Measurements from ENCODE around the gene TMED8. TPM values are rescaled to one million over a fixed set of nuclear protein-coding genes. Genes with fewer than 3 reads are reported as not detected.

The TMED8 gene
- total RNA-seq, 1 donor from 2014 or later, result 9.9 TPM

DNA sequence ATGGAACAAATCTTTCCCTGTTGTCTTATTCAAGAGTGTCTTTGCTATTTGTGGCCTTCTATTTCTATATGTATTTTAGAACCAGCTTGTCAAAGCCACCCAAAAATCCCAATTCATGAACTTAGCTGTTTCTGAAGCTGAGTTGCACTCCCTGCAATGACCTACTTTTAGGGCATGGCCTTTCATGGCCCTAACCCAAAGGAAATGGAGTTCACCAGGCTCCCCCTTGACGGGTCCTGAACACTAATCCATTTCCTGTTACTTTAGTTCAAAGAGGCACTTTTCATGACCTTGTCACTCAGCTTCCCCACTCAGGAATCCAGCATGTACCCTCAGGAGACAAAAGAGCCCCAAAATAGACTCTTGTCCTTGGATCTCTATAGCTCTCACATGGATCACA, 7.6 kb downstream of the TMED8 start:
- Mint-ChIP-seq H3K36me3 (ENCODE audit: low read depth, unreplicated experiment) (no peaks in the 10 kb centered on the region), H3K4me3 (ENCODE audit: unreplicated experiment) (no peak overlapping the region), H3K9me3 (ENCODE audit: unreplicated experiment) (no peaks in the 10 kb centered on the region), H3K4me1 (ENCODE audit: unreplicated experiment) (peaks cover 8% of the 10 kb centered on the region), H3K27ac (ENCODE audit: unreplicated experiment) (no peak overlapping the region), H3K27me3 (ENCODE audit: unreplicated experiment) (no peaks in the 10 kb centered on the region)
- TF ChIP-seq, protein P1, sequence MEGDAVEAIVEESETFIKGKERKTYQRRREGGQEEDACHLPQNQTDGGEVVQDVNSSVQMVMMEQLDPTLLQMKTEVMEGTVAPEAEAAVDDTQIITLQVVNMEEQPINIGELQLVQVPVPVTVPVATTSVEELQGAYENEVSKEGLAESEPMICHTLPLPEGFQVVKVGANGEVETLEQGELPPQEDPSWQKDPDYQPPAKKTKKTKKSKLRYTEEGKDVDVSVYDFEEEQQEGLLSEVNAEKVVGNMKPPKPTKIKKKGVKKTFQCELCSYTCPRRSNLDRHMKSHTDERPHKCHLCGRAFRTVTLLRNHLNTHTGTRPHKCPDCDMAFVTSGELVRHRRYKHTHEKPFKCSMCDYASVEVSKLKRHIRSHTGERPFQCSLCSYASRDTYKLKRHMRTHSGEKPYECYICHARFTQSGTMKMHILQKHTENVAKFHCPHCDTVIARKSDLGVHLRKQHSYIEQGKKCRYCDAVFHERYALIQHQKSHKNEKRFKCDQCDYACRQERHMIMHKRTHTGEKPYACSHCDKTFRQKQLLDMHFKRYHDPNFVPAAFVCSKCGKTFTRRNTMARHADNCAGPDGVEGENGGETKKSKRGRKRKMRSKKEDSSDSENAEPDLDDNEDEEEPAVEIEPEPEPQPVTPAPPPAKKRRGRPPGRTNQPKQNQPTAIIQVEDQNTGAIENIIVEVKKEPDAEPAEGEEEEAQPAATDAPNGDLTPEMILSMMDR (IDR thresholded peaks at IDR 0.05; ENCODE audit: unreplicated experiment), result no peak
- no peak for DNase-seq (ENCODE audit: low spot score)

DNA sequence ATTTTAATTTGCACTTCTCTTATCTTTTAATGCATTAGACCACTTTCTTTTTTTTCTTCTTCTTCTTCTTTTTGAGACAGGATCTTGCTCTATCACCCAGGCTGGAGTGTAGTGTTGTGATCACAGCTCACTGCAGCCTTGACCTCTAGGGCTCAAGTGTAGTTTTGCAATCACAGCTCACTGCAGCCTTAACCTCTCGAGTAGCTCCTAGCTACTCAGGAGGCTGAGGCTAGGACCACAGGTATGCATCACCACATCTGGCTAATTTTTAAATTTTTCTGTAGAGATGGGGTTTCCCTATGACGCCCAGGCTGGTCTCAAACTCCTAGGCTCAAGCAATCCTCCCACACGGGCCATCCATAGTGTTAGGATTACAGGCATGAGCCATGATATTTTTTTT, 12.7 kb downstream of the TMED8 start:
- Mint-ChIP-seq H3K27me3 (ENCODE audit: unreplicated experiment) (no peaks in the 10 kb centered on the region), H3K4me3 (ENCODE audit: unreplicated experiment) (no peak overlapping the region), H3K36me3 (ENCODE audit: low read depth, unreplicated experiment) (no peaks in the 10 kb centered on the region), H3K4me1 (ENCODE audit: unreplicated experiment) (peaks cover 2% of the 10 kb centered on the region), H3K9me3 (ENCODE audit: unreplicated experiment) (no peaks in the 10 kb centered on the region), H3K27ac (ENCODE audit: unreplicated experiment) (no peak overlapping the region)
- TF ChIP-seq, protein P1 (IDR thresholded peaks at IDR 0.05; ENCODE audit: unreplicated experiment), result no peak
- no peak for DNase-seq (ENCODE audit: low spot score)

DNA sequence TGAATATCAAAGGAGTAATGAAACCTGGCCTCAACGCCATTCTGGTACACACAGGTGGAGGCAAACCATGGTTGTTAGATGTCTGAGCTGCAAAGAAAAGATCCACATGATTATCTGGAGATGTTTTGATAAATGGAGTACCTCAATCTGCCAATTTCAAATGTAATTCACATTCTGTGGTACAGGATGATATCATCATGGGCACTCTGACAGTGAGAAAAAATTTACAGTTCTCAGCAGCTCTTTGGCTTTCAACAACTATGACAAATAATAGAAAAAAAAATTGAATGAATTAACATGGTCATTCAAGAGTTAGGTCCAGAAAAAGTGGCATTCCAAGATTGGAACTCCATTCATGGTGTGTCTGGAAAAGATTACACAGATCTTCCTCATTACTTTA, 17.3 kb downstream of the TMED8 start:
- no peak for DNase-seq (ENCODE audit: low spot score)
- no peaks in the 10 kb centered on the region for H3K36me3 Mint-ChIP-seq (ENCODE audit: low read depth, unreplicated experiment)
- H3K27me3 Mint-ChIP-seq (ENCODE audit: unreplicated experiment), result no peaks in the 10 kb centered on the region
- no peaks in the 10 kb centered on the region for H3K9me3 Mint-ChIP-seq (ENCODE audit: unreplicated experiment)
- H3K27ac Mint-ChIP-seq (ENCODE audit: unreplicated experiment), result no peak overlapping the region
- TF ChIP-seq, protein P1 (IDR thresholded peaks at IDR 0.05; ENCODE audit: unreplicated experiment), result no peak
- H3K4me3 Mint-ChIP-seq (ENCODE audit: unreplicated experiment), result no peak overlapping the region
- H3K4me1 Mint-ChIP-seq (ENCODE audit: unreplicated experiment), result no peaks in the 10 kb centered on the region

DNA sequence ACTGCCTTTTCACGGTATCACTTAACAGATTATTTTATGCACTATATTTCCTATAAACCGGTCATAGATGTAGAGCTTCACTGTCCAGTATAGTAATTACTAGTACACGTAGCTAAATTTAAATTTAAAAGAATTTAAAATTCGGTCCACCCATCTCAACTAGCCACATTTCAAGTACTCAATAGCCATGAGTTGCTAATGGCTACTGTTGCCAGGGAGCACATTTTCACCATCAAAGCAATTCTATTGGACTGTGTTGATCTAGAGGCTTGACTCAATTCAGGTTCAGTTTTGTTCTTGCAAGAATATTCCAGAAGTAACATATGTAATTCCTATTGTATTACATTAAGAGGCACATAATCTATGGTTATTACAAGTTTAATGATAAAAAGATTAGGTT, 20.0 kb downstream of the TMED8 start:
- TF ChIP-seq, protein P1 (IDR thresholded peaks at IDR 0.05; ENCODE audit: unreplicated experiment), result no peak
- Mint-ChIP-seq H3K9me3 (ENCODE audit: unreplicated experiment) (no peaks in the 10 kb centered on the region), H3K27me3 (ENCODE audit: unreplicated experiment) (no peaks in the 10 kb centered on the region), H3K4me1 (ENCODE audit: unreplicated experiment) (no peaks in the 10 kb centered on the region), H3K4me3 (ENCODE audit: unreplicated experiment) (no peak overlapping the region), H3K36me3 (ENCODE audit: low read depth, unreplicated experiment) (no peaks in the 10 kb centered on the region), H3K27ac (ENCODE audit: unreplicated experiment) (no peak overlapping the region)
- DNase-seq (ENCODE audit: low spot score), result no peak

DNA sequence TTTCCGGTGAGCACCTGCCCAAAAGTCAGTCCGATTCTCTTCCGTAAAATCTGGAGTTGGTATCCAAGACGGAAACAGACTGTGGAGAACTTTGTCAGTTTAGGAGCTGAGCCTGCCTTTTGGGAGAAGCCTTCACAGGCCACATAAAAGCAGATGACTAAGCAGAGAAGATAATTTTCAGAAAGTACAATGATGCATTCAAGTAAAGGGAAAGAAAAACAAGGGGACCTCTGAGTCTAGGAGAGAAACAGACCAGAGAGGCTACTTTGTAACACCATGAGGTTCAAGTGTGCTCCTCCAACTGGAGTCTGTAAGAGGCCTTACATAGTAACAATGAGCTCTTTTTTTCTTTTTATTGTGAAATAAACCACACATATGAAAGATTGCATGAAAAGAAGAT, 21.1 kb downstream of the TMED8 start:
- H3K9me3 Mint-ChIP-seq (ENCODE audit: unreplicated experiment), result no peaks in the 10 kb centered on the region
- no peaks in the 10 kb centered on the region for H3K27me3 Mint-ChIP-seq (ENCODE audit: unreplicated experiment)
- no peak overlapping the region for H3K4me3 Mint-ChIP-seq (ENCODE audit: unreplicated experiment)
- no peak for DNase-seq (ENCODE audit: low spot score)
- H3K36me3 Mint-ChIP-seq (ENCODE audit: low read depth, unreplicated experiment), result no peaks in the 10 kb centered on the region
- TF ChIP-seq, protein P1 (IDR thresholded peaks at IDR 0.05; ENCODE audit: unreplicated experiment), result no peak
- H3K27ac Mint-ChIP-seq (ENCODE audit: unreplicated experiment), result no peak overlapping the region
- H3K4me1 Mint-ChIP-seq (ENCODE audit: unreplicated experiment), result no peaks in the 10 kb centered on the region

All from endothelial cell (in vitro differentiated cells).